Activated naive CD8-positive, alpha-beta T cell treated with anti-CD3 and anti-CD28 coated beads, Interleukin-2, amount 50 U/mL, for 24 hours (primary cell): ENCODE results near the gene TASP1.
"Not testable (repeated sequence)": the region's sequence is repeated elsewhere in the genome, so short reads cannot be mapped to it uniquely, and the experiment has no call there.

Source experiments
- ATAC-seq: fragments of 150-1000 bp; cut with Tn5 transposase; one replicate; pipeline ENCODE4 v1.10.0; 2021
- DNase-seq: peaks from one replicate; pipeline ENCODE4 v3.0.0; 2021
- H3K27ac Mint-ChIP-seq: one replicate; pipeline ENCODE4 v1.8.0; 2021; ENCODE audit warnings: mild to moderate bottlenecking, mixed read lengths
- H3K27me3 Mint-ChIP-seq: one replicate; pipeline ENCODE4 v1.8.0; 2021; ENCODE audit warnings: mixed read lengths
- H3K36me3 Mint-ChIP-seq: one replicate; pipeline ENCODE4 v1.8.0; 2021; ENCODE audit warnings: low read depth, mixed read lengths
- H3K4me1 Mint-ChIP-seq: one replicate; pipeline ENCODE4 v1.8.0; 2021; ENCODE audit warnings: mixed read lengths
- H3K4me3 Mint-ChIP-seq: one replicate; pipeline ENCODE4 v1.8.0; 2021; ENCODE audit warnings: mild to moderate bottlenecking, moderate library complexity, mixed read lengths
- H3K9me3 Mint-ChIP-seq: one replicate; pipeline ENCODE4 v1.8.0; 2021; ENCODE audit warnings: mixed read lengths

Gene TASP1

GRCh38 chr20:13619415-13619814 lies 19.3 kb downstream of the TASP1 start:
- H3K4me1 Mint-ChIP-seq, H3K27me3 Mint-ChIP-seq, H3K4me3 Mint-ChIP-seq, H3K9me3 Mint-ChIP-seq, H3K27ac Mint-ChIP-seq, DNase-seq, ATAC-seq: not testable (repeated sequence)
- peaks cover 24% of the 10 kb centered on the region for H3K36me3 Mint-ChIP-seq

- H3K9me3 Mint-ChIP-seq, H3K4me1 Mint-ChIP-seq, H3K27ac Mint-ChIP-seq, ATAC-seq, H3K27me3 Mint-ChIP-seq, H3K4me3 Mint-ChIP-seq, DNase-seq: not testable (repeated sequence)
- peaks cover 22% of the 10 kb centered on the region for H3K36me3 Mint-ChIP-seq
These were observed 20.3 kb downstream of the TASP1 start for GRCh38 chr20:13618456-13618855.

GRCh38 chr20:13617585-13617984 lies 21.1 kb downstream of the TASP1 start:
- ATAC-seq, DNase-seq, H3K27me3 Mint-ChIP-seq, H3K4me1 Mint-ChIP-seq, H3K4me3 Mint-ChIP-seq, H3K27ac Mint-ChIP-seq, H3K9me3 Mint-ChIP-seq: not testable (repeated sequence)
- peaks cover 21% of the 10 kb centered on the region for H3K36me3 Mint-ChIP-seq

DNA sequence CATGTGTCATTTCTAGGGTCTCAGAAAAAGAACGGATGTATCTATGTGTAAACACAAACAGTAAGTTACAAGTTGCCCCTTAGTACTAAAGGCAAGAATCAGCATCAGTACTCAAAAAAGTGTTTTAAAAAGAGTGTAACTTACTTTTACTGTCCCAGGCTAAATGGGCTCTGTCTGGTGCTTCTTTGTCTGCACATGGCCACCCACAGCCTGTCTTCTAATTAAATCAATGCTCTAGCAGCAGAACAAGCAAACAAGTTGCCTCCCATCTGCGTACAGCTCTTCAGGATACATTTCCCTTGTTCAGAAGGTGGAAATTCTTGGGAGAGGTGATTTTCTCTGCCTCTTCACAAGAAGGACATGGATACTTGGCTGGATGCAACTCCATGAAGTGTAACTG lies 22.0 kb downstream of the TASP1 start:
- H3K4me1 Mint-ChIP-seq, H3K27ac Mint-ChIP-seq, H3K9me3 Mint-ChIP-seq, H3K4me3 Mint-ChIP-seq, DNase-seq, H3K27me3 Mint-ChIP-seq, ATAC-seq: not testable (repeated sequence)
- H3K36me3 Mint-ChIP-seq: peaks cover 16% of the 10 kb centered on the region

DNA sequence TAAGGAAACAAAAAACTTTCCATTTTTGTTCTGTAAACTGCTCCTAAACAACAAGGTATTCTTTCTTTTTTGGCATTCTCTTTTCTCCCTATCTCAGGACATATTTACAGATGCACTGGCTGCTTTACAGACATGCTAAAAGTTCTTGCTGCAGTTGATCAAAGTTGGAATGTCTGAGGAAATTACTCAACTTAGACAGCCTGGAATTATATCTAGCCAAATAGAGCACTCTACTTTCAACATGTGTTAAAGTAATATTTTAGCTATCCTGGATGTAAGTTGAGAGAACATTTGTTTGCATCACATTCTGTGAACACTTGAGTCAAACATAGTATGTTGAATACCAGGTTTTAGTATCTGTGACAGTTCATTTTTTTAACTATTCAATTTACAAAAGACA lies 24.8 kb downstream of the TASP1 start:
- no peak overlapping the region for H3K27ac Mint-ChIP-seq
- H3K4me1 Mint-ChIP-seq: no peaks in the 10 kb centered on the region
- no peak for DNase-seq
- H3K27me3 Mint-ChIP-seq: no peaks in the 10 kb centered on the region
- no peak overlapping the region for H3K4me3 Mint-ChIP-seq
- ATAC-seq: no peak
- H3K36me3 Mint-ChIP-seq: peaks cover 19% of the 10 kb centered on the region
- no peaks in the 10 kb centered on the region for H3K9me3 Mint-ChIP-seq

GRCh38 chr20:13611611-13612125 lies 27.1 kb downstream of the TASP1 start:
- Mint-ChIP-seq H3K27ac (no peak overlapping the region), H3K4me3 (no peak overlapping the region), H3K9me3 (no peaks in the 10 kb centered on the region), H3K36me3 (peaks cover 20% of the 10 kb centered on the region), H3K27me3 (no peaks in the 10 kb centered on the region), H3K4me1 (no peaks in the 10 kb centered on the region)
- ATAC-seq (no peak), DNase-seq (no peak)

DNA sequence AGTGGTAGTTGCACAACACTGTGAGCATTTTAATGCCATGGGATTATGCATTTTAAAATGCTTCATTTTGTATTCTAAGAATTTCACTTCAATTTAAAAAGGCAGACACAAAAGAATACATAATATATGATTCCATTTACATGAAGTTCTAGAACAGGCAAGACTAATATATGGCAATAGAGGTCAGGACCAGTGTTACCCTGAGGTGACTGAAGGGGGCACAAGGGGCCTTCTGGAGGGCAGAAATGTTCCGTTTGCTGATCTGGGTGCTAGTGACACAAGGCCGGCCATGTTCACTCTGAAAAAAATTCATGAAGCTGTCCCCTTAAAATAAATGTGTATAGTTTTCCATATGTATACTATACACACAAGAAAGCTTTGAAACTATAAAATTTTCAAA lies 28.5 kb downstream of the TASP1 start:
- ATAC-seq: no peak
- Mint-ChIP-seq H3K9me3 (no peaks in the 10 kb centered on the region), H3K4me1 (no peaks in the 10 kb centered on the region), H3K27ac (no peak overlapping the region), H3K36me3 (peaks cover 16% of the 10 kb centered on the region), H3K4me3 (no peak overlapping the region), H3K27me3 (no peaks in the 10 kb centered on the region)
- no peak for DNase-seq

- Mint-ChIP-seq H3K36me3 (peaks cover 27% of the 10 kb centered on the region), H3K4me1 (no peaks in the 10 kb centered on the region), H3K9me3 (no peaks in the 10 kb centered on the region), H3K27me3 (no peaks in the 10 kb centered on the region), H3K4me3 (no peak overlapping the region), H3K27ac (no peak overlapping the region)
- no peak for ATAC-seq
- no peak for DNase-seq
These were observed 30.7 kb downstream of the TASP1 start for GRCh38 chr20:13608066-13608465.

DNA sequence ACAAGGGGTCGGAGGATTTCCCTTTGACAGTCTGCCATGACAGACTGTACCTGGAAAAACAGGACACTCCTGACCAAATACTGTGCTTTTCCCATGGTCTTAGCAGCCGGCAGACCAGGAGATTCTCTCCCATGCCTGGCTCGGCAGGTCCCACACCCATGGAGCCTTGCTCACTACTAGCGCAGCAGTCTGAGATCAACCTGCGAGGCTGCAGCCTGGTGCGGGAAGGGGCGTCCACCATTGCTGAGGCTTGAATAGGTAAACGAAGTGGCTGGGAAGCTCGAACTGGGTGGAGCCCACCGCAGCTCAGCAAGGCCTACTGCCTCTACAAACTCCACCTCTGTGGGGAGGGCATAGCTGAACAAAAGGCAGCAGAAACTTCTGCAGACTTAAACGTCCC lies 45.3 kb downstream of the TASP1 start:
- ATAC-seq, H3K4me3 Mint-ChIP-seq, H3K27me3 Mint-ChIP-seq, H3K4me1 Mint-ChIP-seq, DNase-seq, H3K27ac Mint-ChIP-seq: not testable (repeated sequence)
- Mint-ChIP-seq H3K36me3 (peaks cover 30% of the 10 kb centered on the region), H3K9me3 (peaks cover 18% of the 10 kb centered on the region)

- no peak overlapping the region for H3K4me3 Mint-ChIP-seq
- DNase-seq (no peak), ATAC-seq (no peak)
- H3K27ac Mint-ChIP-seq: no peak overlapping the region
- H3K36me3 Mint-ChIP-seq: peaks cover 42% of the 10 kb centered on the region
- H3K4me1 Mint-ChIP-seq: peaks cover 2% of the 10 kb centered on the region
- peaks cover 22% of the 10 kb centered on the region for H3K9me3 Mint-ChIP-seq
- H3K27me3 Mint-ChIP-seq: no peaks in the 10 kb centered on the region
These were observed 50.7 kb downstream of the TASP1 start for GRCh38 chr20:13588049-13588448.

DNA sequence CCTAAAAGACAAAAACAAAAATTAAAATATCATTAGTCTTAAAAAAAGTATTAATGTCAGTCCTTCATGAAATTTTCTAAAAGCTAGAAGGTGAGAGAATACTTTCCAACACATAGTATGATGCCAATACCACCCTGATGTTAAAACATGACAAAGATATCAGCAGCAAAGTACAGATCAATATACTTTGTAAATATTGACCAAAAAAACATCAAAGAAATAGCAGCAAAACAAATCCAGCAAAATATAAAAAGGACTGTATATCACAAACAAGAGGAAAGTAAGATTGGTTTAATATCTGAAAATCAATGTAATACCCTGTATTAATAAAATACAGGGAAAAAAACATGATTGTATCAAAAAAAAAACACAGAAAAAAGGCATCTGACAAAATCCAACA lies 51.4 kb downstream of the TASP1 start:
- H3K27me3 Mint-ChIP-seq: no peaks in the 10 kb centered on the region
- DNase-seq (no peak), ATAC-seq (no peak)
- peaks cover 23% of the 10 kb centered on the region for H3K9me3 Mint-ChIP-seq
- H3K27ac Mint-ChIP-seq: no peak overlapping the region
- peaks cover 44% of the 10 kb centered on the region for H3K36me3 Mint-ChIP-seq
- no peaks in the 10 kb centered on the region for H3K4me1 Mint-ChIP-seq
- no peak overlapping the region for H3K4me3 Mint-ChIP-seq

GRCh38 chr20:13586133-13586532 lies 52.6 kb downstream of the TASP1 start:
- no peak for DNase-seq
- no peak overlapping the region for H3K27ac Mint-ChIP-seq
- peaks cover 48% of the 10 kb centered on the region for H3K36me3 Mint-ChIP-seq
- H3K4me3 Mint-ChIP-seq: no peak overlapping the region
- H3K27me3 Mint-ChIP-seq: no peaks in the 10 kb centered on the region
- H3K9me3 Mint-ChIP-seq: peaks cover 23% of the 10 kb centered on the region
- no peak for ATAC-seq
- H3K4me1 Mint-ChIP-seq: no peaks in the 10 kb centered on the region

GRCh38 chr20:13581451-13581850 lies 57.3 kb downstream of the TASP1 start:
- Mint-ChIP-seq H3K4me3 (no peak overlapping the region), H3K27me3 (no peaks in the 10 kb centered on the region), H3K36me3 (peaks cover 56% of the 10 kb centered on the region), H3K4me1 (no peaks in the 10 kb centered on the region), H3K27ac (no peak overlapping the region), H3K9me3 (peaks cover 16% of the 10 kb centered on the region)
- ATAC-seq (no peak), DNase-seq (no peak)

- Mint-ChIP-seq H3K36me3 (peaks cover 53% of the 10 kb centered on the region), H3K9me3 (peaks cover 12% of the 10 kb centered on the region), H3K4me3 (no peak overlapping the region), H3K27ac (no peak overlapping the region), H3K27me3 (no peaks in the 10 kb centered on the region), H3K4me1 (no peaks in the 10 kb centered on the region)
- DNase-seq: no peak
- ATAC-seq: no peak
These were observed 58.0 kb downstream of the TASP1 start for GRCh38 chr20:13580707-13581106.

- no peaks in the 10 kb centered on the region for H3K9me3 Mint-ChIP-seq
- peaks cover 33% of the 10 kb centered on the region for H3K36me3 Mint-ChIP-seq
- DNase-seq (no peak), ATAC-seq (no peak)
- no peaks in the 10 kb centered on the region for H3K4me1 Mint-ChIP-seq
- H3K27ac Mint-ChIP-seq: no peak overlapping the region
- no peaks in the 10 kb centered on the region for H3K27me3 Mint-ChIP-seq
- H3K4me3 Mint-ChIP-seq: no peak overlapping the region
These were observed 64.7 kb downstream of the TASP1 start for GRCh38 chr20:13574071-13574470.

GRCh38 chr20:13571662-13572061 lies 67.1 kb downstream of the TASP1 start:
- DNase-seq (no peak), ATAC-seq (no peak)
- H3K27ac Mint-ChIP-seq: no peak overlapping the region
- H3K9me3 Mint-ChIP-seq: peaks cover 4% of the 10 kb centered on the region
- no peaks in the 10 kb centered on the region for H3K27me3 Mint-ChIP-seq
- H3K4me3 Mint-ChIP-seq: no peak overlapping the region
- H3K36me3 Mint-ChIP-seq: peaks cover 25% of the 10 kb centered on the region
- no peaks in the 10 kb centered on the region for H3K4me1 Mint-ChIP-seq
